Breast epithelium (tissue), 4 donors: ENCODE results near the gene UPK2. TPM values are rescaled to one million over a fixed set of nuclear protein-coding genes. Genes with fewer than 3 reads are reported as not detected.
"Not testable (repeated sequence)": the region's sequence is repeated elsewhere in the genome, so short reads cannot be mapped to it uniquely, and the experiment has no call there.

Experiments used
- DNase-seq, 2 donors: peaks; one replicate each; pipeline ENCODE4 v3.0.0-alpha.2; 2019; ENCODE audit warnings: low spot score in 2 of 2
- H3K27ac ChIP-seq, 2 donors: fragments of 200-600 bp; sonication (generic) in 1 of 2; one replicate each; pipeline ENCODE4 v1.5.1; 2016 to 2019; ENCODE audit warnings: mild to moderate bottlenecking in 1 of 2
- H3K27me3 ChIP-seq, 2 donors: fragments of 200-600 bp; sonication (generic) in 1 of 2; one replicate each; pipeline versions ENCODE4 v1.5.1 to v1.6.0; 2017 to 2019; ENCODE audit warnings: control low read depth in 1 of 2, mild to moderate bottlenecking in 1 of 2
- H3K36me3 ChIP-seq: fragments of 200-600 bp; one replicate; pipeline ENCODE4 v1.5.1; 2019
- H3K4me1 ChIP-seq, 2 donors: fragments of 200-600 bp; sonication (generic); one replicate each; pipeline ENCODE4 v1.5.1; 2016 to 2019; ENCODE audit warnings: control low read depth in 1 of 2
- H3K4me3 ChIP-seq, 3 donors: fragments of 200-600 bp; sonication (generic); 1 replicate in 2 of 3; 2 replicates in 1 of 3; pipeline ENCODE4 v1.5.1; 2016 to 2019; ENCODE audit warnings: mild to moderate bottlenecking in 3 of 3, moderate library complexity in 2 of 3
- H3K9me3 ChIP-seq, 2 donors: fragments of 200-600 bp; sonication (generic) in 1 of 2; one replicate each; pipeline ENCODE4 v1.5.1; 2016 to 2019; ENCODE audit warnings: control low read depth in 1 of 2
- CTCF ChIP-seq, 3 donors: fragments of 450-650 bp; IDR thresholded peaks; one replicate each; pipeline ENCODE4 v1.5.1; 2016 to 2017; ENCODE audit warnings: antibody characterized with exemption in 3 of 3, mild to moderate bottlenecking in 3 of 3, moderate library complexity in 3 of 3
- POLR2A ChIP-seq: fragments of 450-650 bp; IDR thresholded peaks from one replicate; pipeline ENCODE4 v1.6.1; 2016; ENCODE audit warnings: antibody characterized with exemption, mild to moderate bottlenecking, moderate library complexity
- POLR2AphosphoS5 ChIP-seq, 3 donors: sonication (generic); formaldehyde crosslinking; IDR thresholded peaks; one replicate each; pipeline ENCODE4 v1.6.1; 2017; ENCODE audit warnings: antibody characterized with exemption in 3 of 3
- intact Hi-C: fragments of 100-400 bp; cut with DNase I; formaldehyde crosslinking; loops from one replicate; pipeline ENCODE4 v1.15.1; 2023; ENCODE audit warnings: low total_unique reads
- total RNA-seq, 3 donors: library from RNA; depleted of rRNA; stranded (reverse); fragments of >200 nt; gene quantifications; one replicate each; pipeline ENCODE4 v1.1.0, GENCODE V29; 2016

The UPK2 gene
- total RNA-seq, 3 donors from 2014 or later = not detected

GRCh38 chr11:118979434-118979833 is 23.3 kb downstream of the UPK2 start:
- no peaks in the 10 kb centered on the region for H3K36me3 ChIP-seq
- no peak overlapping the region for H3K27ac ChIP-seq
- no peak overlapping the region for H3K4me3 ChIP-seq
- intact Hi-C loops = no loop called here
- TF ChIP-seq POLR2A (no peak), CTCF (IDR thresholded peaks at IDR 0.05) (no peak), POLR2AphosphoS5 (IDR thresholded peaks at IDR 0.05) (no peak)
- no peaks in the 10 kb centered on the region for H3K9me3 ChIP-seq
- H3K27me3 ChIP-seq = no peaks in the 10 kb centered on the region
- DNase-seq = no peak
- no peaks in the 10 kb centered on the region for H3K4me1 ChIP-seq

GRCh38 chr11:118980191-118980881 is 24.2 kb downstream of the UPK2 start:
- no peak for TF ChIP-seq CTCF (IDR thresholded peaks at IDR 0.05)
- TF ChIP-seq POLR2A = no peak
- no peak for TF ChIP-seq POLR2AphosphoS5 (IDR thresholded peaks at IDR 0.05)
- H3K27ac ChIP-seq = no peak overlapping the region
- no peaks in the 10 kb centered on the region for H3K4me1 ChIP-seq
- H3K27me3 ChIP-seq = no peaks in the 10 kb centered on the region
- H3K4me3 ChIP-seq = peak overlapping the region in 1 of 3 donors; percentile 46
- no peaks in the 10 kb centered on the region for H3K36me3 ChIP-seq
- no peak for DNase-seq
- intact Hi-C loops = no loop called here
- H3K9me3 ChIP-seq = no peaks in the 10 kb centered on the region

- H3K9me3 ChIP-seq, H3K4me3 ChIP-seq, H3K36me3 ChIP-seq, intact Hi-C loops, DNase-seq, H3K27me3 ChIP-seq, H3K4me1 ChIP-seq, H3K27ac ChIP-seq: not testable (repeated sequence)
Measured at GRCh38 chr11:118984337-118984736, 28.2 kb downstream of the UPK2 start.

GRCh38 chr11:118984825-118985224 is 28.7 kb downstream of the UPK2 start:
- no peaks in the 10 kb centered on the region for H3K36me3 ChIP-seq

GRCh38 chr11:118988280-118988679 is 32.2 kb downstream of the UPK2 start:
- TF ChIP-seq POLR2A = no peak
- no peak for TF ChIP-seq CTCF (IDR thresholded peaks at IDR 0.05)
- TF ChIP-seq POLR2AphosphoS5 (IDR thresholded peaks at IDR 0.05) = no peak
- H3K9me3 ChIP-seq = no peaks in the 10 kb centered on the region

More at GRCh38 chr11:118984825-118985224, 28.7 kb downstream of the UPK2 start:
- Histone ChIP-seq H3K4me3 (no peak overlapping the region), H3K27ac (no peak overlapping the region), H3K4me1 (no peaks in the 10 kb centered on the region), H3K27me3 (no peaks in the 10 kb centered on the region), H3K9me3 (no peaks in the 10 kb centered on the region)
- TF ChIP-seq CTCF (IDR thresholded peaks at IDR 0.05) = no peak
- no peak for TF ChIP-seq POLR2AphosphoS5 (IDR thresholded peaks at IDR 0.05)
- TF ChIP-seq POLR2A = no peak
- intact Hi-C loops = no loop called here
- no peak for DNase-seq

GRCh38 chr11:118991486-118992038 is 35.5 kb downstream of the UPK2 start:
- H3K4me1 ChIP-seq, H3K9me3 ChIP-seq, H3K27ac ChIP-seq, H3K4me3 ChIP-seq, H3K36me3 ChIP-seq, intact Hi-C loops, H3K27me3 ChIP-seq, DNase-seq: not testable (repeated sequence)

More at GRCh38 chr11:118988280-118988679, 32.2 kb downstream of the UPK2 start:
- no peaks in the 10 kb centered on the region for H3K27me3 ChIP-seq
- H3K27ac ChIP-seq = no peak overlapping the region
- H3K36me3 ChIP-seq = no peaks in the 10 kb centered on the region
- no peak overlapping the region for H3K4me3 ChIP-seq
- intact Hi-C loops = no loop called here
- no peak for DNase-seq
- no peaks in the 10 kb centered on the region for H3K4me1 ChIP-seq
